Panc1 (cell line): ENCODE data around the gene LARP4B. TPM values are rescaled to one million over a fixed set of nuclear protein-coding genes. Genes with fewer than 3 reads are reported as not detected.
A peak's percentile ranks its signal among the peaks of the same experiment; 100 is the strongest.

ENCODE experiments used
- ATAC-seq: fragments of 200-7000 bp; cut with Tn5 transposase; 2 replicates; pipeline ENCODE4 v1.9.1; 2020; ENCODE audit warnings: mild to moderate bottlenecking, moderate library complexity
- BruUV-seq: library from RNA; stranded (reverse); fragments of 400-500 nt; replicated peaks from 2 replicates; lab custom pipeline; 2021; lab: Mats Ljungman, UMichigan
- CTCF ChIA-PET: fragments of 300-600 bp; sonication (Branson Sonifier 250); formaldehyde crosslinking; loops from one replicate; lab custom pipeline; 2022; ENCODE audit warnings: antibody characterized with exemption; lab: Charles Lee
- POLR2A ChIA-PET: fragments of 300-600 bp; sonication (Branson Sonifier 250); formaldehyde crosslinking; loops from one replicate; lab custom pipeline; 2022; ENCODE audit warnings: antibody characterized with exemption; lab: Charles Lee
- DNase-seq: peaks from one replicate; pipeline ENCODE4 v3.0.0-alpha.2; 2010; ENCODE audit warnings: low read depth, low spot score
- H3K27ac ChIP-seq: 2 replicates; pipeline ENCODE4 v1.5.1; 2011; ENCODE audit warnings: mild to moderate bottlenecking, low read length, inconsistent platforms
- H3K27me3 ChIP-seq: fragments of 200-500 bp; sonication (Bioruptor generic); 2 replicates; pipeline ENCODE4 v1.6.0; 2014; ENCODE audit warnings: low read length, inconsistent platforms; ENCODE audit not compliant: control insufficient read depth, insufficient read depth
- H3K36me3 ChIP-seq: fragments of 200-500 bp; sonication (Bioruptor generic); 2 replicates; pipeline ENCODE4 v1.5.1; 2014; ENCODE audit warnings: inconsistent platforms, mild to moderate bottlenecking, low read length, moderate library complexity; ENCODE audit not compliant: control insufficient read depth, insufficient read depth
- H3K4me1 ChIP-seq: 2 replicates; pipeline ENCODE4 v1.5.1; 2011; ENCODE audit warnings: inconsistent platforms, mild to moderate bottlenecking, low read length, moderate library complexity; ENCODE audit not compliant: control insufficient read depth, insufficient read depth
- H3K4me3 ChIP-seq, 2 experiments: 2 replicates each; pipeline ENCODE4 v1.5.1; 2011 to 2012; ENCODE audit warnings: low read depth in 2 of 2, low read length in 2 of 2, mild to moderate bottlenecking in 2 of 2, inconsistent platforms in 1 of 2, moderate library complexity in 1 of 2
- H3K9me3 ChIP-seq: fragments of 200-500 bp; sonication (Bioruptor generic); 2 replicates; pipeline ENCODE4 v1.5.1; 2014; ENCODE audit warnings: low read depth, mild to moderate bottlenecking, inconsistent platforms, low read length, moderate library complexity; ENCODE audit not compliant: control insufficient read depth, insufficient read depth
- CTCF ChIP-seq: fragments of 450-650 bp; IDR thresholded peaks from 2 replicates; pipeline ENCODE4 v1.5.1; 2017; ENCODE audit warnings: mild to moderate bottlenecking
- POLR2AphosphoS5 ChIP-seq: IDR thresholded peaks from 2 replicates; pipeline ENCODE4 v1.6.1; 2012; ENCODE audit warnings: mild to moderate bottlenecking, low read depth, low read length, moderate library complexity
- REST ChIP-seq, 2 experiments: IDR thresholded peaks; 2 replicates each; pipeline ENCODE4 v1.6.1; 2011 to 2012; ENCODE audit warnings: low read depth in 2 of 2, control low read depth in 1 of 2, low read length in 1 of 2, mild to moderate bottlenecking in 1 of 2, moderate library complexity in 1 of 2; ENCODE audit not compliant: insufficient read depth in 1 of 2
- SIN3A ChIP-seq: IDR thresholded peaks from 2 replicates; pipeline ENCODE4 v1.6.1; 2012; ENCODE audit warnings: low read depth, mild to moderate bottlenecking, low read length, moderate library complexity, borderline replicate concordance; ENCODE audit not compliant: insufficient read depth
- TCF7L2 ChIP-seq: IDR thresholded peaks from 2 replicates; pipeline ENCODE4 v1.6.1; 2011; ENCODE audit warnings: mild to moderate bottlenecking, low read depth, low read length, inconsistent platforms
- in situ Hi-C: cut with HindIII; loops from 2 replicates; pipeline ENCODE4 v1.10.0; 2016; ENCODE audit warnings: low sequenced_read_pairs, low pct_unique_long_range_greater_than_20kb
- intact Hi-C: fragments of 100-400 bp; cut with micrococcal nuclease; formaldehyde crosslinking; loops from one replicate; pipeline ENCODE4 v1.10.0; 2022; ENCODE audit not compliant: unreplicated experiment
- total RNA-seq: library from RNA; stranded (reverse); gene quantifications from one replicate; pipeline ENCODE4 v1.2.1, GENCODE V29; 2021; ENCODE audit not compliant: unreplicated experiment

Gene LARP4B
- total RNA-seq, 1 experiment from 2014 or later = 87.0 TPM

GRCh38 chr10:955127-955819 lies 23.8 kb upstream of the LARP4B start:
- H3K9me3 ChIP-seq = no peaks in the 10 kb centered on the region
- no TSS peak for BruUV-seq
- no peaks in the 10 kb centered on the region for H3K36me3 ChIP-seq
- ChIA-PET POLR2A (interaction anchor here (0.5 kb wide), 1 partner anchor 43 kb away, joined by 4 read pairs; no protein-coding TSS in a partner anchor), CTCF (no interaction called here)
- no peaks in the 10 kb centered on the region for H3K4me1 ChIP-seq
- DNase-seq (no peak), ATAC-seq (0 out of 2 replicates have a peak, but pooled peaks have one; percentile 51)
- no peaks in the 10 kb centered on the region for H3K27me3 ChIP-seq
- H3K4me3 ChIP-seq = no peak overlapping the region
- intact Hi-C loops = no loop called here
- TF ChIP-seq REST (IDR thresholded peaks at IDR 0.05; ENCODE audit: insufficient read depth in 1 of 2, low read depth in 2 of 2, low read length in 1 of 2) (no peak), CTCF (no peak), TCF7L2 (no peak), POLR2AphosphoS5 (no peak), SIN3A (no peak)
- in situ Hi-C loops = no loop called here
- no peak overlapping the region for H3K27ac ChIP-seq

- no TSS peak for BruUV-seq
- Histone ChIP-seq H3K27ac (no peak overlapping the region), H3K36me3 (no peaks in the 10 kb centered on the region), H3K9me3 (no peaks in the 10 kb centered on the region), H3K4me3 (no peak overlapping the region), H3K27me3 (no peaks in the 10 kb centered on the region), H3K4me1 (no peaks in the 10 kb centered on the region)
- ATAC-seq = no peak
- POLR2A ChIA-PET = no interaction called here
- TF ChIP-seq TCF7L2 (no peak), CTCF (no peak), REST (IDR thresholded peaks at IDR 0.05; ENCODE audit: insufficient read depth in 1 of 2, low read depth in 2 of 2, low read length in 1 of 2) (no peak), SIN3A (no peak), POLR2AphosphoS5 (no peak)
- in situ Hi-C loops (no loop called here), intact Hi-C loops (no loop called here)
- CTCF ChIA-PET = no interaction called here
- DNase-seq = no peak
Observed at GRCh38 chr10:954396-954795, 22.9 kb upstream of the LARP4B start.
